Limb (tissue), 2 donors: ENCODE data around the gene HSPA1B.
A peak's percentile ranks its signal among the peaks of the same experiment; 100 is the strongest.
"Not testable (repeated sequence)": the region's sequence is repeated elsewhere in the genome, so short reads cannot be mapped to it uniquely, and the experiment has no call there.

ENCODE experiments used
- DNase-seq, 2 donors: peaks; one replicate each; pipeline ENCODE4 v3.0.0-alpha.2; 2016; ENCODE audit errors: extremely low spot score in 2 of 2

Gene HSPA1B

GRCh38 chr6:31858707-31859106 is 31.2 kb downstream of the HSPA1B start:
- DNase-seq, result no peak

- DNase-seq, result no peak
These were observed 32.4 kb downstream of the HSPA1B start for GRCh38 chr6:31859923-31860322.

GRCh38 chr6:31860349-31860748 is 32.8 kb downstream of the HSPA1B start:
- no peak for DNase-seq

GRCh38 chr6:31861150-31861549 is 33.6 kb downstream of the HSPA1B start:
- DNase-seq, result no peak

GRCh38 chr6:31861919-31862343 is 34.4 kb downstream of the HSPA1B start:
- no peak for DNase-seq

- DNase-seq, result peak; percentile 98 to 100
These were observed 35.1 kb downstream of the HSPA1B start, which contains the start of gene NEU1 for GRCh38 chr6:31862344-31863235. Gene NEU1 (minus strand): TSS chr6:31862821. CDS start chr6:31862776, 45 bp downstream.

GRCh38 chr6:31864123-31864562 is 36.6 kb downstream of the HSPA1B start:
- not testable (repeated sequence) for DNase-seq

- no peak for DNase-seq
These were observed 37.3 kb downstream of the HSPA1B start for GRCh38 chr6:31864818-31865204.

- no peak for DNase-seq
These were observed 37.9 kb downstream of the HSPA1B start for GRCh38 chr6:31865205-31866118.

- DNase-seq, result not testable (repeated sequence)
These were observed 41.1 kb downstream of the HSPA1B start for GRCh38 chr6:31868658-31868971.

GRCh38 chr6:31869343-31869742 is 41.8 kb downstream of the HSPA1B start:
- DNase-seq, result no peak

- no peak for DNase-seq
These were observed 42.9 kb downstream of the HSPA1B start for GRCh38 chr6:31870385-31870921.

- peak in 1 of 2 donors; percentile 12 for DNase-seq
These were observed 43.6 kb downstream of the HSPA1B start for GRCh38 chr6:31871046-31871659.

GRCh38 chr6:31874084-31874670 is 46.6 kb downstream of the HSPA1B start:
- no peak for DNase-seq

- DNase-seq, result no peak
These were observed 47.5 kb downstream of the HSPA1B start for GRCh38 chr6:31874836-31875572.

- DNase-seq, result no peak
These were observed 48.3 kb downstream of the HSPA1B start for GRCh38 chr6:31875877-31876276.

- DNase-seq, result no peak
These were observed 48.8 kb downstream of the HSPA1B start for GRCh38 chr6:31876357-31876756.

- DNase-seq, result peak in 1 of 2 donors; percentile 29
These were observed 49.6 kb downstream of the HSPA1B start for GRCh38 chr6:31877125-31877650.

GRCh38 chr6:31877651-31878161 is 50.2 kb downstream of the HSPA1B start:
- peak in 1 of 2 donors; percentile 27 for DNase-seq

GRCh38 chr6:31878222-31878621 is 50.7 kb downstream of the HSPA1B start:
- DNase-seq, result no peak
